HG03139 (cell line): ENCODE measurements around the gene ZNF558.

Experiments used
- ATAC-seq: cut with Tn5 transposase; IDR thresholded peaks from one replicate; pipeline ENCODE4 v1.9.1; 2021; ENCODE audit not compliant: unreplicated experiment

The ZNF558 gene

GRCh38 chr19:8832132-8833021 lies at the start of gene ZNF558, which contains the start of gene MBD3L1:
Gene ZNF558, minus strand, starts transcription at chr19:8832304. Its CDS starts 9,645 bp downstream, at chr19:8822659.
Gene MBD3L1, plus strand, starts transcription at chr19:8832377. Its CDS starts 10,302 bp downstream, at chr19:8842679.
- peak; percentile 88 for ATAC-seq

GRCh38 chr19:8881512-8881911 lies 49.4 kb upstream of the ZNF558 start:
- ATAC-seq: no peak

GRCh38 chr19:8880868-8881488 lies 48.9 kb upstream of the ZNF558 start:
- ATAC-seq: no peak

- no peak for ATAC-seq
Measured at GRCh38 chr19:8877854-8878705, 46.0 kb upstream of the ZNF558 start.

GRCh38 chr19:8866344-8866743 lies 34.2 kb upstream of the ZNF558 start:
- ATAC-seq: no peak

GRCh38 chr19:8858260-8858659 lies 26.2 kb upstream of the ZNF558 start:
- no peak for ATAC-seq

- ATAC-seq: no peak
Measured at GRCh38 chr19:8850488-8850887, 18.4 kb upstream of the ZNF558 start.

- no peak for ATAC-seq
Measured at GRCh38 chr19:8849232-8849631, 17.1 kb upstream of the ZNF558 start.

GRCh38 chr19:8846819-8847218 lies 14.7 kb upstream of the ZNF558 start:
- ATAC-seq: no peak

GRCh38 chr19:8840708-8841107 lies 8.6 kb upstream of the ZNF558 start:
- ATAC-seq: no peak

GRCh38 chr19:8835877-8836276 lies 3.8 kb upstream of the ZNF558 start:
- no peak for ATAC-seq

- ATAC-seq: no peak
Measured at GRCh38 chr19:8835446-8835845, 3.3 kb upstream of the ZNF558 start.

- peak; percentile 13 for ATAC-seq
Measured at GRCh38 chr19:8831832-8832131, 322 bp downstream of the ZNF558 start.

GRCh38 chr19:8831373-8831772 lies 731 bp downstream of the ZNF558 start:
- no peak for ATAC-seq

GRCh38 chr19:8827277-8827676 lies 4.8 kb downstream of the ZNF558 start:
- ATAC-seq: no peak

- no peak for ATAC-seq
Measured at GRCh38 chr19:8826371-8826770, 5.7 kb downstream of the ZNF558 start.

GRCh38 chr19:8821748-8822241 lies 10.3 kb downstream of the ZNF558 start:
- ATAC-seq: no peak

GRCh38 chr19:8820234-8820633 lies 11.9 kb downstream of the ZNF558 start:
- ATAC-seq: no peak

- no peak for ATAC-seq
Measured at GRCh38 chr19:8815780-8816179, 16.3 kb downstream of the ZNF558 start.

GRCh38 chr19:8814176-8814575 lies 17.9 kb downstream of the ZNF558 start:
- ATAC-seq: no peak
